DND-41 (cell line): Measurements from ENCODE around the gene TESMIN.

Experiments
- ATAC-seq: fragments of 200-7000 bp; cut with Tn5 transposase; 3 replicates; pipeline ENCODE4 v1.9.1; 2021; ENCODE audit warnings: low read depth; ENCODE audit not compliant: insufficient read depth
- DNase-seq: peaks from one replicate; pipeline ENCODE4 v3.0.0-alpha.2; 2020
- H2AFZ ChIP-seq: 2 replicates; pipeline ENCODE4 v1.6.0; 2012; ENCODE audit warnings: low read depth, low read length
- H3K27ac ChIP-seq: 2 replicates; pipeline ENCODE4 v1.5.1; 2012; ENCODE audit warnings: low read length, inconsistent platforms
- H3K27me3 ChIP-seq: fragments of 200-600 bp; sonication (generic); 2 replicates; pipeline ENCODE4 v1.6.0; 2012; ENCODE audit warnings: low read length, mild to moderate bottlenecking, inconsistent platforms; ENCODE audit not compliant: insufficient read depth, poor library complexity
- H3K36me3 ChIP-seq: 2 replicates; pipeline ENCODE4 v1.5.1; 2012; ENCODE audit warnings: low read length, inconsistent platforms; ENCODE audit not compliant: insufficient read depth
- H3K4me1 ChIP-seq: 2 replicates; pipeline ENCODE4 v1.5.1; 2012; ENCODE audit warnings: mild to moderate bottlenecking, low read length; ENCODE audit not compliant: insufficient read depth
- H3K4me2 ChIP-seq: 2 replicates; pipeline ENCODE4 v1.6.0; 2012; ENCODE audit warnings: mild to moderate bottlenecking, moderate library complexity, low read length, inconsistent platforms; ENCODE audit not compliant: insufficient read depth
- H3K4me3 ChIP-seq, 2 experiments: fragments of 200-600 bp in 1 of 2; shearing (Covaris generic) in 1 of 2; 2 replicates each; pipeline ENCODE4 v1.5.1; 2012 to 2016; ENCODE audit warnings: inconsistent platforms in 2 of 2, low read length in 2 of 2, mild to moderate bottlenecking in 2 of 2, low read depth in 1 of 2, moderate library complexity in 1 of 2
- H3K79me2 ChIP-seq: 2 replicates; pipeline ENCODE4 v1.6.0; 2012; ENCODE audit warnings: low read length, inconsistent platforms; ENCODE audit not compliant: insufficient read depth
- H3K9ac ChIP-seq: 2 replicates; pipeline ENCODE4 v1.6.0; 2012; ENCODE audit warnings: low read depth, mild to moderate bottlenecking, inconsistent platforms, low read length, moderate library complexity
- H3K9me3 ChIP-seq: 2 replicates; pipeline ENCODE4 v1.5.1; 2012; ENCODE audit warnings: low read length, moderate library complexity, mild to moderate bottlenecking, inconsistent platforms; ENCODE audit not compliant: insufficient read depth, severe bottlenecking
- H4K20me1 ChIP-seq: 2 replicates; pipeline ENCODE4 v1.6.0; 2012; ENCODE audit warnings: low read length; ENCODE audit not compliant: insufficient read depth
- EZH2 ChIP-seq: IDR thresholded peaks from 3 replicates; pipeline ENCODE4 v1.6.1; 2012; ENCODE audit warnings: borderline replicate concordance, low read depth, mild to moderate bottlenecking, moderate library complexity, low read length, inconsistent platforms; ENCODE audit not compliant: severe bottlenecking
- TF ChIP-seq, protein P1 (sequence below): IDR thresholded peaks from 2 replicates; pipeline ENCODE4 v1.5.1; 2012; ENCODE audit warnings: borderline replicate concordance, low read length, moderate library complexity, mild to moderate bottlenecking; ENCODE audit not compliant: poor library complexity, severe bottlenecking; ENCODE audit errors: extremely low read depth

TESMIN gene

DNA sequence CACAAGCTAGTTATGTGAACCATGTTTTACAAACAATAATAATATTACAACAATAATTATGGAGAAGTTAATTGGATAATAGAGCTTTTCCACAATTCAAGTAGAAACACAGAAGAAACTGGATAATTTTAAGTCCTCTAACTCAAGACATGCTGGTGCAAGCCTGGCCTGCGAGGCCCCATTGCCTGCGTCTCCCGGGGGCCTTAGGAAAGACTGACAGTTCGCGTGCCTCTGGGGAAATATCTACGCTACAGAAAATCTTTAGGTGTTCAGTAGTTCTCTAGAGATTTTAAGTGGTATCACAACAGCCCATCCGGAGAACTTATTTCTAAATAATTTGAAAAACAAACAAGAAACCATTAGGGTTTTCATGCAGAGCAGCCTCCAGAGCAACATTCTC lies 43.8 kb downstream of the TESMIN start:
- Histone ChIP-seq H3K4me3 (no peak overlapping the region), H2AFZ (no peak overlapping the region), H3K36me3 (no peaks in the 10 kb centered on the region), H3K9me3 (no peaks in the 10 kb centered on the region), H3K79me2 (no peaks in the 10 kb centered on the region), H3K27ac (no peak overlapping the region), H3K9ac (no peak overlapping the region), H3K27me3 (peaks cover 3% of the 10 kb centered on the region), H3K4me2 (no peak overlapping the region), H4K20me1 (no peaks in the 10 kb centered on the region), H3K4me1 (no peaks in the 10 kb centered on the region)
- TF ChIP-seq, protein P1, sequence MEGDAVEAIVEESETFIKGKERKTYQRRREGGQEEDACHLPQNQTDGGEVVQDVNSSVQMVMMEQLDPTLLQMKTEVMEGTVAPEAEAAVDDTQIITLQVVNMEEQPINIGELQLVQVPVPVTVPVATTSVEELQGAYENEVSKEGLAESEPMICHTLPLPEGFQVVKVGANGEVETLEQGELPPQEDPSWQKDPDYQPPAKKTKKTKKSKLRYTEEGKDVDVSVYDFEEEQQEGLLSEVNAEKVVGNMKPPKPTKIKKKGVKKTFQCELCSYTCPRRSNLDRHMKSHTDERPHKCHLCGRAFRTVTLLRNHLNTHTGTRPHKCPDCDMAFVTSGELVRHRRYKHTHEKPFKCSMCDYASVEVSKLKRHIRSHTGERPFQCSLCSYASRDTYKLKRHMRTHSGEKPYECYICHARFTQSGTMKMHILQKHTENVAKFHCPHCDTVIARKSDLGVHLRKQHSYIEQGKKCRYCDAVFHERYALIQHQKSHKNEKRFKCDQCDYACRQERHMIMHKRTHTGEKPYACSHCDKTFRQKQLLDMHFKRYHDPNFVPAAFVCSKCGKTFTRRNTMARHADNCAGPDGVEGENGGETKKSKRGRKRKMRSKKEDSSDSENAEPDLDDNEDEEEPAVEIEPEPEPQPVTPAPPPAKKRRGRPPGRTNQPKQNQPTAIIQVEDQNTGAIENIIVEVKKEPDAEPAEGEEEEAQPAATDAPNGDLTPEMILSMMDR: no peak
- TF ChIP-seq EZH2: no peak
- DNase-seq: no peak
- no peak for ATAC-seq

DNA sequence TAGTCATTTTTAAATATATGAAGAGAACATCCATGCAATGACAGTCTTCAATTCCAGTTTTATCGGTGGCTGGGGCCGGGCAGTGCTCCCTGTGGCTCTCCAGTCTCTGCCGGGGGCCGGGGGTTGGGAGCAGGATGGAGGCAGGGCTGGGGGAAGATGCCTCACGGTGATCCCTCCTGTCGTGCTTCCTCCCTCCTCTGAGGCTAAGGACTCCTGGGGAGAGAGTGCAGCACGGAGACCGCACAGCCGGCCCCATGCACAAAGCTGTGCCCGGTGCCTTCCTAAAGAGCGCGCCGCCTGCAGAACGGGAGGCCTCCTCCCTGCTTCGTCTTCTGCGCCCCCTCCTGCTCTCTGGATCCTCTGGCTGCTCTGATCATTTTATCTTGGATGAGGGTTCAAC lies 46.4 kb downstream of the TESMIN start:
- no peak overlapping the region for H3K4me3 ChIP-seq

DNA sequence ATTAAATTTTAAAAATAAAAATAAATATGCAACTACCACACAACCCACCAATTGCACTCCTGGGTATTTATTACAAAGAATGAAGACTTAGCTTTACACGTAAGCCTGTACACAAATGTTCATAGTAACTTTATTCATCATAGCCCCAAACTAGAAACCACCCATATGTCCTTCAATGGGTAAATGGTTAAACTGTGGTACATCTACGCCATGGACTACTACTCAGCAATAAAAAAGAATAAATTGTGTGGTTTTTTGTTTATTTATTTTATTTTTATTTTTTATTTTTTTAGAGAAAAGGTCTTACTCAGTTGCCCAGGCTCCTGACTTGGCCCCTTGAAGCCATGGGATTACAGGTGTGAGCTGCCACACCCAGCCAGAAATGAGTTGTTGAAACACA lies 52.3 kb downstream of the TESMIN start:
- H3K9me3 ChIP-seq: no peaks in the 10 kb centered on the region
- no peak overlapping the region for H3K27ac ChIP-seq
- no peak overlapping the region for H2AFZ ChIP-seq
- H3K4me1 ChIP-seq: no peaks in the 10 kb centered on the region
- no peaks in the 10 kb centered on the region for H3K27me3 ChIP-seq
- no peaks in the 10 kb centered on the region for H3K79me2 ChIP-seq
- H3K9ac ChIP-seq: no peak overlapping the region
- H4K20me1 ChIP-seq: no peaks in the 10 kb centered on the region
- H3K36me3 ChIP-seq: no peaks in the 10 kb centered on the region
- no peak overlapping the region for H3K4me2 ChIP-seq
- TF ChIP-seq, protein P1: no peak
- TF ChIP-seq EZH2: no peak
- no peak for DNase-seq
- H3K4me3 ChIP-seq: no peak overlapping the region
- no peak for ATAC-seq

More for the DNA sequence above, 46.4 kb downstream of the TESMIN start:
- DNase-seq (no peak), ATAC-seq (no peak)
- Histone ChIP-seq H4K20me1 (no peaks in the 10 kb centered on the region), H2AFZ (no peak overlapping the region), H3K79me2 (no peaks in the 10 kb centered on the region), H3K4me1 (no peaks in the 10 kb centered on the region), H3K27ac (no peak overlapping the region), H3K9me3 (no peaks in the 10 kb centered on the region), H3K9ac (no peak overlapping the region), H3K4me2 (no peak overlapping the region), H3K36me3 (no peaks in the 10 kb centered on the region), H3K27me3 (no peaks in the 10 kb centered on the region)
- TF ChIP-seq, protein P1: no peak
- no peak for TF ChIP-seq EZH2

DNA sequence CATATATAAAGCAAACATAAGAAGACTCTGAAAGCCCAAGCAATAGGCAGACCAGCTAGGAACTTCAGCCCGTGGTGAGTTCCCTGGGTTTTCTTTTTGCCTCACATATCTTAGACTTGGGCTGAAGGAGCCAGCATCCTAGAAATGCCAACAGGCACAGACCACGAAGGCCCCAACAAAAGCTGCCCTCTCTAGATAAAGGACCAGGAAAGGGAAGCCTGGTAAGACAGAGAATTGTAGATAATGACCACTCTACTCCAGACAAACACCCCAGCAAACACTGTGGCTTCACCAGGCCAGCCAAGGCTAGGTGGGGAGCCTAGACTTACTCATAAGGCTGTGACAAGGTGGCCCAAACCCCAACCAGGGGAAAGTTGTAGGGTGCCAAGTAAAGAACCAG lies 55.8 kb downstream of the TESMIN start:
- Histone ChIP-seq H2AFZ (no peak overlapping the region), H3K4me2 (no peak overlapping the region), H3K4me3 (no peak overlapping the region), H3K9me3 (no peaks in the 10 kb centered on the region), H3K27ac (no peak overlapping the region), H3K4me1 (peaks cover 9% of the 10 kb centered on the region), H3K79me2 (no peaks in the 10 kb centered on the region), H3K27me3 (peaks cover 2% of the 10 kb centered on the region), H3K9ac (no peak overlapping the region), H3K36me3 (no peaks in the 10 kb centered on the region), H4K20me1 (0 out of 2 replicates have a peak, but pooled peaks cover 2% of the 10 kb centered on the region)
- ATAC-seq (no peak), DNase-seq (no peak)
- TF ChIP-seq, protein P1: no peak
- TF ChIP-seq EZH2: no peak
